Breast epithelium (tissue), 4 donors: ENCODE data around the gene HSFX3. TPM values are rescaled to one million over a fixed set of nuclear protein-coding genes. Genes with fewer than 3 reads are reported as not detected.

Source experiments
- DNase-seq, 2 donors: peaks; one replicate each; pipeline ENCODE4 v3.0.0-alpha.2; 2019; ENCODE audit warnings: low spot score in 2 of 2
- H3K27ac ChIP-seq, 2 donors: fragments of 200-600 bp; sonication (generic) in 1 of 2; one replicate each; pipeline ENCODE4 v1.5.1; 2016 to 2019; ENCODE audit warnings: mild to moderate bottlenecking in 1 of 2
- H3K27me3 ChIP-seq, 2 donors: fragments of 200-600 bp; sonication (generic) in 1 of 2; one replicate each; pipeline versions ENCODE4 v1.5.1 to v1.6.0; 2017 to 2019; ENCODE audit warnings: control low read depth in 1 of 2, mild to moderate bottlenecking in 1 of 2
- H3K36me3 ChIP-seq: fragments of 200-600 bp; one replicate; pipeline ENCODE4 v1.5.1; 2019
- H3K4me1 ChIP-seq, 2 donors: fragments of 200-600 bp; sonication (generic); one replicate each; pipeline ENCODE4 v1.5.1; 2016 to 2019; ENCODE audit warnings: control low read depth in 1 of 2
- H3K4me3 ChIP-seq, 3 donors: fragments of 200-600 bp; sonication (generic); 1 replicate in 2 of 3; 2 replicates in 1 of 3; pipeline ENCODE4 v1.5.1; 2016 to 2019; ENCODE audit warnings: mild to moderate bottlenecking in 3 of 3, moderate library complexity in 2 of 3
- H3K9me3 ChIP-seq, 2 donors: fragments of 200-600 bp; sonication (generic) in 1 of 2; one replicate each; pipeline ENCODE4 v1.5.1; 2016 to 2019; ENCODE audit warnings: control low read depth in 1 of 2
- CTCF ChIP-seq, 3 donors: fragments of 450-650 bp; IDR thresholded peaks; one replicate each; pipeline ENCODE4 v1.5.1; 2016 to 2017; ENCODE audit warnings: antibody characterized with exemption in 3 of 3, mild to moderate bottlenecking in 3 of 3, moderate library complexity in 3 of 3
- POLR2A ChIP-seq: fragments of 450-650 bp; IDR thresholded peaks from one replicate; pipeline ENCODE4 v1.6.1; 2016; ENCODE audit warnings: antibody characterized with exemption, mild to moderate bottlenecking, moderate library complexity
- POLR2AphosphoS5 ChIP-seq, 3 donors: sonication (generic); formaldehyde crosslinking; IDR thresholded peaks; one replicate each; pipeline ENCODE4 v1.6.1; 2017; ENCODE audit warnings: antibody characterized with exemption in 3 of 3
- intact Hi-C: fragments of 100-400 bp; cut with DNase I; formaldehyde crosslinking; loops from one replicate; pipeline ENCODE4 v1.15.1; 2023; ENCODE audit warnings: low total_unique reads
- total RNA-seq, 3 donors: library from RNA; depleted of rRNA; stranded (reverse); fragments of >200 nt; gene quantifications; one replicate each; pipeline ENCODE4 v1.1.0, GENCODE V29; 2016

HSFX3 gene
- total RNA-seq, 3 donors from 2014 or later: not detected

GRCh38 chrX:149571770-149572169 lies 22.0 kb upstream of the HSFX3 start:
- no peaks in the 10 kb centered on the region for H3K9me3 ChIP-seq
- H3K36me3 ChIP-seq: no peaks in the 10 kb centered on the region
- TF ChIP-seq POLR2A (no peak), POLR2AphosphoS5 (IDR thresholded peaks at IDR 0.05) (no peak), CTCF (IDR thresholded peaks at IDR 0.05) (no peak)
- DNase-seq: no peak
- peaks cover 0 to 5% of the 10 kb centered on the region in 2 donors for H3K27me3 ChIP-seq
- H3K27ac ChIP-seq: no peak overlapping the region
- no peak overlapping the region for H3K4me3 ChIP-seq
- H3K4me1 ChIP-seq: no peaks in the 10 kb centered on the region
- intact Hi-C loops: no loop called here

- Histone ChIP-seq H3K4me1 (no peaks in the 10 kb centered on the region), H3K36me3 (no peaks in the 10 kb centered on the region), H3K27ac (no peak overlapping the region), H3K4me3 (no peak overlapping the region), H3K27me3 (peaks cover 0 to 6% of the 10 kb centered on the region in 2 donors), H3K9me3 (no peaks in the 10 kb centered on the region)
- intact Hi-C loops: no loop called here
- DNase-seq: peak in 1 of 2 donors; percentile 20
- TF ChIP-seq POLR2AphosphoS5 (IDR thresholded peaks at IDR 0.05): no peak
- TF ChIP-seq POLR2A: no peak
- TF ChIP-seq CTCF (IDR thresholded peaks at IDR 0.05): no peak
These were observed 20.9 kb upstream of the HSFX3 start for GRCh38 chrX:149570668-149571067.

GRCh38 chrX:149569770-149570169 lies 20.0 kb upstream of the HSFX3 start:
- DNase-seq: no peak
- intact Hi-C loops: no loop called here

GRCh38 chrX:149568701-149569296 lies 19.1 kb upstream of the HSFX3 start:
- no peak overlapping the region for H3K27ac ChIP-seq
- intact Hi-C loops: no loop called here

More at GRCh38 chrX:149569770-149570169, 20.0 kb upstream of the HSFX3 start:
- H3K27me3 ChIP-seq: peaks cover 0 to 8% of the 10 kb centered on the region in 2 donors
- no peak overlapping the region for H3K27ac ChIP-seq
- H3K4me1 ChIP-seq: no peaks in the 10 kb centered on the region
- TF ChIP-seq CTCF (IDR thresholded peaks at IDR 0.05): no peak
- no peak for TF ChIP-seq POLR2AphosphoS5 (IDR thresholded peaks at IDR 0.05)
- TF ChIP-seq POLR2A: no peak
- no peaks in the 10 kb centered on the region for H3K36me3 ChIP-seq
- no peak overlapping the region for H3K4me3 ChIP-seq
- H3K9me3 ChIP-seq: no peaks in the 10 kb centered on the region

More at GRCh38 chrX:149568701-149569296, 19.1 kb upstream of the HSFX3 start:
- Histone ChIP-seq H3K36me3 (no peaks in the 10 kb centered on the region), H3K27me3 (peaks cover 0 to 8% of the 10 kb centered on the region in 2 donors), H3K4me3 (no peak overlapping the region), H3K4me1 (no peaks in the 10 kb centered on the region), H3K9me3 (no peaks in the 10 kb centered on the region)
- no peak for TF ChIP-seq CTCF (IDR thresholded peaks at IDR 0.05)
- no peak for TF ChIP-seq POLR2A
- TF ChIP-seq POLR2AphosphoS5 (IDR thresholded peaks at IDR 0.05): no peak
- no peak for DNase-seq
